MM.1S (cell line): ENCODE data around the gene PRG2.

Experiments used
- DNase-seq: peaks from one replicate; pipeline ENCODE4 v3.0.0-alpha.2; 2015
- H2AFZ ChIP-seq: fragments of 300-600 bp; sonication (generic); 2 replicates; pipeline ENCODE4 v1.6.0; 2016; ENCODE audit warnings: antibody characterized with exemption, low read length
- H3F3A ChIP-seq: fragments of 300-600 bp; sonication (generic); 2 replicates; pipeline ENCODE4 v1.6.1; 2016; ENCODE audit warnings: mild to moderate bottlenecking, antibody characterized with exemption, low read length, moderate library complexity, mixed read lengths; ENCODE audit not compliant: insufficient read depth
- H3K27ac ChIP-seq: fragments of 300-600 bp; sonication (generic); 2 replicates; pipeline ENCODE4 v1.5.1; 2016; ENCODE audit warnings: mild to moderate bottlenecking, low read length
- H3K27me3 ChIP-seq: fragments of 300-600 bp; sonication (generic); replicated peaks from 2 replicates; pipeline ENCODE4 v1.6.0; 2016; ENCODE audit warnings: low read length; ENCODE audit not compliant: insufficient read depth
- H3K36me3 ChIP-seq: fragments of 300-600 bp; sonication (generic); replicated peaks from 2 replicates; pipeline ENCODE4 v1.6.1; 2016; ENCODE audit warnings: mild to moderate bottlenecking, low read length, mixed read lengths; ENCODE audit not compliant: insufficient read depth
- H3K4me1 ChIP-seq: fragments of 300-600 bp; sonication (generic); 2 replicates; pipeline ENCODE4 v1.6.1; 2016; ENCODE audit warnings: low read length, mixed read lengths
- H3K4me2 ChIP-seq: fragments of 300-600 bp; sonication (generic); 2 replicates; pipeline ENCODE4 v1.6.0; 2016; ENCODE audit warnings: low read depth, low read length
- H3K4me3 ChIP-seq: fragments of 300-600 bp; sonication (generic); 2 replicates; pipeline ENCODE4 v1.5.1; 2016; ENCODE audit warnings: low read length, mixed read lengths
- H3K79me2 ChIP-seq: fragments of 300-600 bp; sonication (generic); 2 replicates; pipeline ENCODE4 v1.6.1; 2016; ENCODE audit warnings: mixed run types, low read length, mixed read lengths
- H3K9ac ChIP-seq: fragments of 300-600 bp; sonication (generic); 2 replicates; pipeline ENCODE4 v1.6.1; 2016; ENCODE audit warnings: low read length, mixed read lengths
- H3K9me2 ChIP-seq: fragments of 300-600 bp; sonication (generic); replicated peaks from 2 replicates; pipeline ENCODE4 v1.6.1; 2016; ENCODE audit warnings: mild to moderate bottlenecking, low read length, mixed read lengths; ENCODE audit not compliant: insufficient read depth
- H3K9me3 ChIP-seq: fragments of 300-600 bp; sonication (generic); replicated peaks from 2 replicates; pipeline ENCODE4 v1.6.1; 2016; ENCODE audit warnings: mild to moderate bottlenecking, low read length, mixed read lengths; ENCODE audit not compliant: insufficient read depth
- H4K20me1 ChIP-seq: fragments of 300-600 bp; sonication (generic); 2 replicates; pipeline ENCODE4 v1.6.1; 2016; ENCODE audit warnings: mild to moderate bottlenecking, low read length, moderate library complexity, mixed read lengths; ENCODE audit not compliant: insufficient read depth
- EZH2 ChIP-seq: fragments of 300-600 bp; sonication (generic); optimal IDR thresholded peaks from 2 replicates; pipeline ENCODE3; 2017; ENCODE audit warnings: low read depth, mild to moderate bottlenecking, antibody characterized with exemption, low read length, mixed read lengths
- EZH2phosphoT487 ChIP-seq: fragments of 300-600 bp; sonication (generic); IDR thresholded peaks from 2 replicates; pipeline ENCODE4 v1.6.1; 2018; ENCODE audit warnings: antibody characterized with exemption, low read length
- TF ChIP-seq, protein P1 (sequence below): fragments of 300-600 bp; sonication (generic); IDR thresholded peaks from 2 replicates; pipeline ENCODE4 v1.5.1; 2016; ENCODE audit warnings: antibody characterized with exemption, low read length, mixed read lengths

The PRG2 gene

DNA sequence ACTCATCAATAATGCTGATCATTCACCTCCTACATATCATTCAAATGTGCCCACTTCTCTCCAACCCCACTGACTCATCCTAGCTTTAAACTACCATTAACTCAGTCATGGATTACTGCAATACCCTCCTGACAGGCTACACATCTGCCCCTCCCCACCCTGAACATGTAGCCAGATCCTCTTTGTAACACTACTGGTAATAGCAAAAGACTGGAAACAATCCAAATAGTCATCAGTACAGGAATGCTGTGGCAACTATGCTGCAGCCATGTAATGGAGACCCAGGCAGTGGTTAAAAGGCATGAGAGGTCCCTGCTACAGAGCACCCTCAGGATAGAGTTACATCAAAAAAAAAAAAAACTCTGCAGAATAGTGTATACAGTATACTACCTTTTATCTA lies 19.8 kb upstream of the PRG2 start:
- H3K9ac ChIP-seq, result no peak overlapping the region
- no peaks in the 10 kb centered on the region for H3F3A ChIP-seq
- no peaks in the 10 kb centered on the region for H3K36me3 ChIP-seq
- H3K79me2 ChIP-seq, result no peaks in the 10 kb centered on the region
- H3K4me1 ChIP-seq, result no peaks in the 10 kb centered on the region
- H3K9me2 ChIP-seq, result no peaks in the 10 kb centered on the region
- H3K27me3 ChIP-seq, result no peaks in the 10 kb centered on the region
- no peak overlapping the region for H3K4me3 ChIP-seq
- no peaks in the 10 kb centered on the region for H3K9me3 ChIP-seq
- DNase-seq, result no peak
- no peak for TF ChIP-seq EZH2phosphoT487
- H3K27ac ChIP-seq, result no peak overlapping the region
- H4K20me1 ChIP-seq, result no peaks in the 10 kb centered on the region
- no peak overlapping the region for H3K4me2 ChIP-seq
- no peak overlapping the region for H2AFZ ChIP-seq

DNA sequence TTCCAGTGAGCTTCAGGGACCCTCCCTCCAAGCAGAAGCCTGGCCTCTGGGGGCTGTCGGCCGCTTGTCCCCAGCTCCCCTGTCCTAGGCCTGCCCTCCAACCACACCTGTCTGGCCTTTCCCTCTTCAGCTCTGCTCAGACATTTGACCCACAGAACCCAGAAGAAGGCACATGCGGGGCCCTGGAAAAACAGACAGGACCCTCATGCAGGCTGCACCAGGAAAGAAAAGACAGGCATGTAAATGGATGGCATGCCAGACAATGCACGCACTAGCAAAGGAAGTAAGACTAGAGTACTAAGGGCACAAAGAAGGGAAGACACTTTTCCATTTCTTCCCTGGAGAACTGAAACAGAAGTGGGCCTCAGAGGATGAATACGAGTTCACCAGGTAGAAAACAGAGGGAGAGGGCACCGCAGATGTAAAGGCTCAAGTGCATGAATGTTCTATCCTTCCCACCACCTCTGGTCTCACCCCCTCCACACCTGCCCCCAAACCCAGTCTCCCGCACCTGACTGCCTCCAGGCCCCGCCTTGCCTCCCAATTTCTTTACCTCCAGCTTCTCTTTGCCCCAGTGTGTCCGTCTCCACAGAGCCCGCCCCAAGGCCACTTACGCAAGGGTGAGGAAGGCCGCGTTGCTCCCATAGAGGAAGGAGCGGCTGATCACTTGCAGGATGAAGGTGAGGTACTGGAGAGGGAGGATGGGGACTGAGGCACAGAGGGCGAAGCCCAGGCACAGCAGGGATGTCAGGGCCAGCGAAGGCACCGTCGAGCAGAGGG lies 19.1 kb upstream of the PRG2 start:
- Histone ChIP-seq H3K4me1 (no peaks in the 10 kb centered on the region), H3F3A (no peaks in the 10 kb centered on the region), H3K9me3 (no peaks in the 10 kb centered on the region), H3K4me2 (no peak overlapping the region), H3K9ac (no peak overlapping the region), H2AFZ (no peak overlapping the region), H3K4me3 (no peak overlapping the region), H3K79me2 (no peaks in the 10 kb centered on the region), H3K9me2 (no peaks in the 10 kb centered on the region), H3K27ac (no peak overlapping the region), H4K20me1 (no peaks in the 10 kb centered on the region), H3K36me3 (no peaks in the 10 kb centered on the region), H3K27me3 (no peaks in the 10 kb centered on the region)
- TF ChIP-seq EZH2phosphoT487 (no peak), EZH2 (no peak)
- TF ChIP-seq, protein P1, sequence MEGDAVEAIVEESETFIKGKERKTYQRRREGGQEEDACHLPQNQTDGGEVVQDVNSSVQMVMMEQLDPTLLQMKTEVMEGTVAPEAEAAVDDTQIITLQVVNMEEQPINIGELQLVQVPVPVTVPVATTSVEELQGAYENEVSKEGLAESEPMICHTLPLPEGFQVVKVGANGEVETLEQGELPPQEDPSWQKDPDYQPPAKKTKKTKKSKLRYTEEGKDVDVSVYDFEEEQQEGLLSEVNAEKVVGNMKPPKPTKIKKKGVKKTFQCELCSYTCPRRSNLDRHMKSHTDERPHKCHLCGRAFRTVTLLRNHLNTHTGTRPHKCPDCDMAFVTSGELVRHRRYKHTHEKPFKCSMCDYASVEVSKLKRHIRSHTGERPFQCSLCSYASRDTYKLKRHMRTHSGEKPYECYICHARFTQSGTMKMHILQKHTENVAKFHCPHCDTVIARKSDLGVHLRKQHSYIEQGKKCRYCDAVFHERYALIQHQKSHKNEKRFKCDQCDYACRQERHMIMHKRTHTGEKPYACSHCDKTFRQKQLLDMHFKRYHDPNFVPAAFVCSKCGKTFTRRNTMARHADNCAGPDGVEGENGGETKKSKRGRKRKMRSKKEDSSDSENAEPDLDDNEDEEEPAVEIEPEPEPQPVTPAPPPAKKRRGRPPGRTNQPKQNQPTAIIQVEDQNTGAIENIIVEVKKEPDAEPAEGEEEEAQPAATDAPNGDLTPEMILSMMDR, result no peak
- no peak for DNase-seq

DNA sequence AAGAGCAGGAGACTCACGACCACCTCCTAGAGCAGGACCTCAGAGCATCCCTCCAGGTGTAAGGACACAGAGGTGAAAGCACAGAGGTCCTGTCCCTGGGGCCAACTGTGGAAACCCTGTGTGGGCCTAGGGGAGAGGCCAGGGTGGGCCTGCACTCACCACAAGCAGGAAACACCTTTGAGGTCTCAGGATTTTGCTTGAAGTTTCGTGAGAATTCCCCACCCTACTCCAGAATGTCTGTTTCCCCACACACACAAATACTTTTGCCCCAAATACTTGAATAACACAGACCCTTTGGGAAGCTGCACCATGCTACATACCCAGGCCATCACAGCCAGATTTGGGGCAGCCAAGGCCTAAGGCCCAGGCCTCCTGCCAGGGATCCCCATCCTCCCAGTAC lies 18.3 kb upstream of the PRG2 start:
- no peaks in the 10 kb centered on the region for H3K4me1 ChIP-seq
- no peaks in the 10 kb centered on the region for H3K27me3 ChIP-seq
- H4K20me1 ChIP-seq, result no peaks in the 10 kb centered on the region
- DNase-seq, result no peak
- no peaks in the 10 kb centered on the region for H3K36me3 ChIP-seq
- no peaks in the 10 kb centered on the region for H3F3A ChIP-seq
- no peak overlapping the region for H3K9ac ChIP-seq
- H2AFZ ChIP-seq, result no peak overlapping the region
- H3K9me3 ChIP-seq, result no peaks in the 10 kb centered on the region
- no peaks in the 10 kb centered on the region for H3K9me2 ChIP-seq
- no peak overlapping the region for H3K4me2 ChIP-seq
- H3K79me2 ChIP-seq, result no peaks in the 10 kb centered on the region
- TF ChIP-seq, protein P1, result no peak
- no peak for TF ChIP-seq EZH2phosphoT487
- TF ChIP-seq EZH2, result no peak
- H3K27ac ChIP-seq, result no peak overlapping the region
- H3K4me3 ChIP-seq, result no peak overlapping the region

DNA sequence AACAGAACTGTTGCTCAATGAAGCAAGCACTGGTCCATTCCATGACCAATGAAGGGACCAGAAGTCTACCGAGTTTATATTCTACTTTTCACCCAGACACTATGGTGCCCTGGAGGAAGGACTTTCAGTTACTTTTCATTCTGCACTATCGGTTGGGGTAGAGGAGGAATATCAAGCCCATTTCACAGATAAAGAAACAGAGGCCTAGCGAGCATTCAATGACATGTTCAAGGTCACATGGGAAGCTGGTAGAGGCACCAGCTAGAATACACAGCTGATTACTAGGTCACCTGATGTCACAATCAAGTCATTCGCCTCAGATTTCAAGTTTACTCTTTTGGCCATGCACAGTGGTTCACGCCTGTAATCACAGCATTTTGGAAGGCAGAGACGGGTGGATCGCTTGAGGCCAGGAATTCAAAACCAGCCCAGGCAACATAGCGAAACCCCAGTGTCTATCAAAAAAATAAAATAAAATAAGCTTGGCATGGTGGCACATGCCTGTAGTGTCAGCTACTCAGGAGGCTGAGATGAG lies 17.6 kb upstream of the PRG2 start:
- no peaks in the 10 kb centered on the region for H3K79me2 ChIP-seq
- H3K4me1 ChIP-seq, result no peaks in the 10 kb centered on the region
- H2AFZ ChIP-seq, result no peak overlapping the region
- no peak overlapping the region for H3K4me2 ChIP-seq
- H3K9me2 ChIP-seq, result no peaks in the 10 kb centered on the region
- H3K27me3 ChIP-seq, result no peaks in the 10 kb centered on the region
- H4K20me1 ChIP-seq, result no peaks in the 10 kb centered on the region
- no peak overlapping the region for H3K4me3 ChIP-seq
- H3K27ac ChIP-seq, result no peak overlapping the region
- no peaks in the 10 kb centered on the region for H3K9me3 ChIP-seq
- H3K9ac ChIP-seq, result no peak overlapping the region
- no peak for DNase-seq
- no peaks in the 10 kb centered on the region for H3K36me3 ChIP-seq
- no peak for TF ChIP-seq EZH2phosphoT487
- TF ChIP-seq, protein P1, result no peak
- TF ChIP-seq EZH2, result no peak
- H3F3A ChIP-seq, result no peaks in the 10 kb centered on the region
